HL-60 (cell line): ENCODE data around the gene KIAA1217.

Experiments
- CTCF ChIP-seq: IDR thresholded peaks from one replicate; pipeline ENCODE4 v1.5.1; 2011; ENCODE audit warnings: low read length, control low read depth, inconsistent platforms; ENCODE audit not compliant: insufficient read depth
- REST ChIP-seq: IDR thresholded peaks from 2 replicates; pipeline ENCODE4 v1.6.1; 2012; ENCODE audit warnings: low read depth; ENCODE audit not compliant: insufficient replicate concordance

GRCh38 chr10:24480447-24480846 lies 271.5 kb downstream of the KIAA1217 start:
- TF ChIP-seq CTCF = no peak
- no peak for TF ChIP-seq REST
